NT2/D1 (cell line): ENCODE data around the gene NFYA.

ENCODE experiments used
- SUZ12 ChIP-seq: IDR thresholded peaks from 2 replicates; pipeline ENCODE4 v1.6.1; 2011; ENCODE audit not compliant: insufficient read length, insufficient read depth; ENCODE audit errors: extremely low read depth
- YY1 ChIP-seq: IDR thresholded peaks from 2 replicates; pipeline ENCODE4 v1.6.1; 2011; ENCODE audit not compliant: insufficient read length, insufficient read depth
- ZNF274 ChIP-seq: IDR thresholded peaks from 2 replicates; pipeline ENCODE4 v1.6.1; 2011; ENCODE audit warnings: mild to moderate bottlenecking, low read depth, low read length

- TF ChIP-seq YY1 (no peak), ZNF274 (no peak), SUZ12 (no peak)
These were observed 7.2 kb upstream of the NFYA start for GRCh38 chr6:41065550-41066026.
